RKO (cell line): Measurements from ENCODE around the gene SMIM28.
"Not testable (repeated sequence)": the region's sequence is repeated elsewhere in the genome, so short reads cannot be mapped to it uniquely, and the experiment has no call there.

Experiments used
- DNase-seq: peaks from one replicate; pipeline ENCODE4 v3.0.0-alpha.2; 2016; ENCODE audit warnings: low spot score

SMIM28 gene

DNA sequence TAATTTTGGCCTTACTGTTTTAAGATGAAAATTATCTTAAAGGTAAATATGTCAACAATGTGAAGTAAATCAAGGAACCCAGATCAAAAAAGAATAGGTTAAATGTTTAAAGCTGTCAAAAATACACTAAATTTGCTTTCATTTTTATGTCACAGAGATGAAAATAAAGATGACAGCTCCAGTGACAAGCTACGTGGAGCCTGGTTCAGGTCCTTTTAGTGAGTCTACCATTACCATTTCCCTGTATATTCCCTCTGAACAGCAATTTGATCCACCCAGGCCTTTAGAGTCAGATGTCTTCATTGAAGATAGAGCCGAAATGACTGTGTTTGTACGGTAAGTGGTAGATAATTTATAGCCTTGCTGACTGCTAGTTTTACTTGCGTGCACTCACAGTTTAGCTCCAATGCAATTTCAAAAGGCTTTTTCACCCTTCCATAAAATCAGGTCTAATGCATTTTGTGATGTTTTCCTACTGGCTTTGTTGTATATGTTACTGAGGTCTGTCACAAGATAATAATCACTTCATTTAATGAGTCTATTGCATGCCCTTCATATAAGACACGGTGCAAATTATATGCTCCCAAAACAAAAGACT, 28.2 kb downstream of the SMIM28 start:
- DNase-seq: no peak

DNA sequence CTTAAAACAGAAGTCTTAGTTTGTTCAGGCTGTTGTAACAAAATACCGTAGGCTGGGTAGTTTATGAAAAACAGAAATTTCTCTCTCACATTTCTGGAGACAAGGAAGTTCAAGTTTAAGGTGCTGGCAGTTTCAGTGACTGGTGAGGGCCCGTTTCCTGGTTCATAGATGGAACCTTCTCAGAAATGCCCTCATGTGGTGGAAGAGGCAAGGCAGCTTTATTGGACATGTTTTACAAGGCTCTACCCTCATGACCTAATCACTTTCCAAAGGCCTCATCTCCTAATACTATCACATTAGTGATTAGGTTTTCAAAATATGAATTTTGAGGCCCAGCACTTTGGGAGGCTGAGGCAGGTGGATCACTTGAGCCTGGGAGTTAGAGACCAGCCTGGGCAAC, 28.7 kb downstream of the SMIM28 start:
- DNase-seq: peak; percentile 36

DNA sequence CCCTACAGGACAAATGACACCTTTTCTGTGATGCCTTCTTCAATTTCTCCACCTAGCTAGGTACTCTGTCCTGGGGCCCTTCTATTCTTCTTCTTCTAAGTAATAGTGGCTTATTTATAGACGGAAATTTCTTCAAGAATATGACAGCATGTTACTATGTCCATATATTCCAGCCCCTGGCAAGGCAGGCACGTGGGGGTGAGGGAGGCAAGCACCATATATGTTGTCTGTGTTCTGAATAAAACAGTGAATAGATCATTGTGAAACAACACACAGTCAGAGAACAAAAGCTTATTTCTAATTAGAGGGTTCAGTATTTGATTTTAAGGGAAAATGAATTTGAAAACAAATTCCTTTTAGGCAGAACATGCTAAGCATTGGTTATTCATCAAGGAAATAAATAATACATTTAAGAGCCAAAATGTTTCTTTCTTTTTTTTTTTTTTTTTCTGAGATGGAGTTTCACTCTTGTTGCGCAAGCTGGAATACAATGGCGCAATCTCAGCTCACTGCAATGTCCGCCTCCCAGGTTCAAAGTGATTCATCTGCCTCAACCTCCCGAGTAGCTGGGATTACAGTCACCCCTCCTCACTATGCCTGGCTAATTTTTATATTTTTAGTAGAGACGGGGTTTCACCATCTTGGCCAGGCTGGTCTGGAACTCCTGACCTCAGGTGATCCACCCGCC, 32.5 kb downstream of the SMIM28 start:
- DNase-seq: no peak

GRCh38 chr6:138410972-138411880, 33.5 kb downstream of the SMIM28 start:
- DNase-seq: peak; percentile 72

DNA sequence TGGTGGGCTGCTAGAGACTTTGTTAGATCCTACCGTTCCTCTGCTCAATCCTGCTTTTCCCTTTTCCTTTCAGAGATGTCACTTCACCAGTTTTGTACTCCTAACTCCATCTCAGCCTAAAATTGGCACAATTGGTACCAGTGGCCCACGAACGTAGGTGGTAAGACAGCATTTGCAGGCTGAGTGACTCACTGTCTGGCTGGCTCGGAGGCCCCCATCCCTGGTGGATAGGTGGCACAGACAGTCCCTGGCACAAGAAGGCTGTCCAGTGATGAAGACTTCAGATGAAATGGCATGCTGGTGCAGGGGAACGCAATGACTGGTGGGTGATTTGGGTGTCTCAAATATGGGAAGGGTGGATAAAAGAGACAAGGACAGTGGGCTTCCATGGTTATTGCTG, 37.4 kb downstream of the SMIM28 start:
- no peak for DNase-seq

DNA sequence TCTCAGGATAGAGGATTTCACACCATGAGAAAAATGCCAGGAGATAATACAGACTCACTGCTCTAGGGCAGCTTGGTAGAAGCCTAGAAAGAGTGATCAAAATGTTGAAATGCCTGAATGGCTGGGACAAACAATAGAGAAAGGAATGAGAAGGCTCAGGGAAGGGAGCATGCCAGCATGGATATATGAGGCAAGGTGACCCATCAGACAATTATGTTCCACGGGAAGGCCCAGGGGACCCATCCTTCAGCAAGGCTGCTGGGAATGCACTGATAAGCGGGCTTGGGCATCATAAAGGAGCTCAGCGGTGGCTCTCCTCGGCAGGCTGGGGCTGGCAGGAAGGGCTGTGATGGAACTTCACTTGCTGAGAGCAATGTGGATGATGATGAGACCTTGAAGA, 38.5 kb downstream of the SMIM28 start:
- DNase-seq: no peak

DNA sequence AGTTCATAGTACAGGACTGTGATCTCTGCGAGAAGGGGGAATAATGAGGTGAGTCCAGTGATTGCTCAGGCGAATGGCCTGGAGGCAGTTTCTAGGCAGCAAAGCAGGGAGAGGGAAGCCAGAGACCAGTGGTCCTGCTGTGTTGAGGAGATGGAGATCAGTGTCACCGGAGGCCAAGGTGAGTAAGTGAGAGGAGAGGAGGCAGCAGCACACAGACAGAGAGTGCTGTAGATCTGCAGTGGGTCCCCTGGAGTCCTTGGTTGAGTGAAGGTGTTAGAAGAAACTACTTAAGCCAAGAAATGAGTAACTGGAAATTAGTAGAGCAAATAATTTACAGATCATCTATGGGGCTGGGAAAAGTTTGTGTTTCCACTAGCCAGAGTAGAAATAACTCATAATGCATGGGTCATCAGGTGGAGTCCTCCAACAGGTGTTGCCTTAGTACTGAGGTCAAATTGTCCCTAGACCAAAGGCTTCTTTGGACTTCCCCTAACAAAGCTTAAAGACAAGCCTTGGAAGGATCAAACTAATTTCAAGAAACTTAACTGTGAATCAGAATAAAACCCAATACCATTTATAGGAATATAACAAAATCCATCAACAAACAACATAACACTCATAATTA, 39.9 kb downstream of the SMIM28 start:
- no peak for DNase-seq

DNA sequence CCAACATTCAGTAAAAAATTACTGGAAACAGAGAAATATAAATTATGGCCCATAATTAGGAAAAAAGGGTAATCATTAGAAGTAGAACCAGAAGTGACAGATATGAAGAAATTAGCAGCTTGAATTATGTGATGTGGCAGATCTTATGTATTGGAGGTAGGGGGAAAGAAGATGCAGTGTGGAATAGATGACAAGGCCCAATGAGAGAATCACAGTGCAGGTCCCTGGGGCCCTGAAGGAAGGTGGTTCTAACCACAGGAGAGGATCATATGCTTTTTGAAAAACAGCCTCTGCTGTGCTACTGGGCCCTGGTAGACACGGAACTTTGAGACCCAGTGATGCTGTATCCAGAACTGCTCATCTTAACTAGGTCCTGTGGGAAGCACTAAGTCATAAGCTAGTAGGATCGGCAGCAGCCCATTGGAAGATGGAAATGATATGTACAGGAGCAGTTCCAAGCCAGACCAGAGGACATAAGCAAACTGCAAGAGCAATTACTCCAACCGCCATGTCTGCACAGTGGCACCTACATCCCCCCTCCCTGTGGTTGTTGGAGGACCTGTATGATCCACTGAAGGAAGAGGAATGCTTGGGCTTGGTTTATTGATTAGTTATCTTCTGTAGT, 40.5 kb downstream of the SMIM28 start:
- DNase-seq: no peak

DNA sequence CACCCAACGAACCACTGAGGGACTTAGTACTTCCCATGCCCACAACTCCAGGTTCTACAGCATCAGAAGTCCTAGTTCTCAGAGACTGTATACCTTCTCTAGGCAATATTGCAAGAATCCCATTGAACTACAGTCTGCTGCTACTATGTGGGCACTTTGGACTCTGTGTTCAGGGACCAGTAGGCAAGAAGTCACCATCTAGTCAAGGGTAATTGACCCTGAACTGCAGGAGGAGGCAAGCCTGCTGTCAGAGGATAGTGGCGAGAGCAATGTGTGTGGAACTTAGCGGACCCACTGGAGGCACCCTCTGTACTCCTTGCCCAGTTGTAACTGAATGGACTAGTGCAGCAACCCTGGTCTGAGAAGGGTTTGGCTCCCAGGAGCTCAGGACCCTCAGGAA, 42.1 kb downstream of the SMIM28 start:
- DNase-seq: no peak

DNA sequence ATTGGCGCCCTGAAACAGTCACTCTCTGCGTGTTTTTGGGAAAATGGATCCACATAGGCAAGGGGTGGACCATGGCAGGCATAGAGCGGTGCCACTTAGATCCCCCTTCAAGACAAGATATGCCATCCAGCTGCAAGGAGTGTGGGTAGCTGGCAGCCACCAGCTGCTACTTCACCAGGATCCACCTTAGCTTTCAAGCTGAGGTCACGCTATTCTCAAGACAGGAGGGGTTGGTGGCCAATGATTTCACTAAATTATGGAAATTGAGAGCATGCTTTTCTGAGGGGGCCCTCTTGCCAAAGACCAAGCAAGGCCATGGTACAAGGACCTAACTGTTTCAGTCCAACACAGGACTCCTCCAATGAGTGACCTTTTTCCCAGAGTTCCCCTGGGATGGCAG, 42.7 kb downstream of the SMIM28 start:
- DNase-seq: no peak

DNA sequence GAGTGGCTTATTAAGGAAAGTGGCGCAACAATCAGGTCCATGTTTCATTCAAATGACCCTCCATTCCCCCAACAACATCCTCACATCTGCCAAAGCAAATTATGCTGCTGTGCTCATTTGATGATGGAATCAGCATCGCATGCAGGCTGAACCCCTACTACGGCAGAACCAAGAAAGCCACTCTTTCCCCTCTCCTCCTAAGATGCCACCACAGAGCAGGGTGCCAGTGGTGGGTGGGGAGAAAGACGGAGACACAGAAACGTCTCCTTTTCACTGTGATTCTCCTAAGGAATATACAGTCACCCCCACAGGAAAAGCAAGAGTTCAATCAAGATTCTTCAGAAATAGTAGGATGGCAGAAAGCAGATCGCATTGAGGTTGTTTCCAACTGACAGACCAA, 43.4 kb downstream of the SMIM28 start:
- no peak for DNase-seq

DNA sequence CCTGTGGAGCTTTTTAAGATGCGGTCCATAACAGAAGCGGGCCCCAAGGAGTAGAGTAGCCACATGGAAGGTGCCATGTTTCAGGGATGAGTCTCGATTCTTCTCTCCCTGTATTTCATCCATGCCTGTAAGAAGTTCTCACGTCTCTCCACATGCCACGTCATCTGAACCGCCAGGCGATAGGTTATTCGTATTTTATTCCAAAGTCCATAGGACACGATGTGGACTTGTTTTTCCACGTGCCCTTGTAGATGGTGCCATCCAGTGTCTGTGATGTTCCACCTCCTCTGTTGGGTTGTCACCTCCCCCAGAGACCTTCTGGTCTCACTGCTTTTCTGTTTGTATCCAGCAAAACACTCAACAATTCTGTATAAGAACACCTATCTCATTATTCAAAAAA, 43.9 kb downstream of the SMIM28 start:
- no peak for DNase-seq

DNA sequence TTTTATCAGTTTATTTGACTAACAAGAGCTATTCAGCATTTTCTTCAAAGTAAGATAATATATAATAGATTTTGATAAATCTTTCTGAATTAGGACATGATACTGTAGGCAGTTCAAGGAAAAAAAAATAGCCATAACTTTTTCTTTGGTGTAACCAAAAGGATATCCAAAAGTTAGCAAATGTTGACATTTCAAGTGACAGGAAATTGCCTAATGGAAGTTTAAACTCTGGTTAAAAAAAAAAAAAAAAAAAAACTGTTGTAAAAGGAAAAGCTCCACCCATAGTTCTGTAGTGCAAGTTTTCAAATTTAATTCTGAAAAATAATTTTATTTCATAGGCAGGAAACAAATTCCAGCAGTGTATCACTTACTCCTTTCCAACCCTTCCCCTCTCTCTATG, 45.2 kb downstream of the SMIM28 start:
- DNase-seq: no peak

DNA sequence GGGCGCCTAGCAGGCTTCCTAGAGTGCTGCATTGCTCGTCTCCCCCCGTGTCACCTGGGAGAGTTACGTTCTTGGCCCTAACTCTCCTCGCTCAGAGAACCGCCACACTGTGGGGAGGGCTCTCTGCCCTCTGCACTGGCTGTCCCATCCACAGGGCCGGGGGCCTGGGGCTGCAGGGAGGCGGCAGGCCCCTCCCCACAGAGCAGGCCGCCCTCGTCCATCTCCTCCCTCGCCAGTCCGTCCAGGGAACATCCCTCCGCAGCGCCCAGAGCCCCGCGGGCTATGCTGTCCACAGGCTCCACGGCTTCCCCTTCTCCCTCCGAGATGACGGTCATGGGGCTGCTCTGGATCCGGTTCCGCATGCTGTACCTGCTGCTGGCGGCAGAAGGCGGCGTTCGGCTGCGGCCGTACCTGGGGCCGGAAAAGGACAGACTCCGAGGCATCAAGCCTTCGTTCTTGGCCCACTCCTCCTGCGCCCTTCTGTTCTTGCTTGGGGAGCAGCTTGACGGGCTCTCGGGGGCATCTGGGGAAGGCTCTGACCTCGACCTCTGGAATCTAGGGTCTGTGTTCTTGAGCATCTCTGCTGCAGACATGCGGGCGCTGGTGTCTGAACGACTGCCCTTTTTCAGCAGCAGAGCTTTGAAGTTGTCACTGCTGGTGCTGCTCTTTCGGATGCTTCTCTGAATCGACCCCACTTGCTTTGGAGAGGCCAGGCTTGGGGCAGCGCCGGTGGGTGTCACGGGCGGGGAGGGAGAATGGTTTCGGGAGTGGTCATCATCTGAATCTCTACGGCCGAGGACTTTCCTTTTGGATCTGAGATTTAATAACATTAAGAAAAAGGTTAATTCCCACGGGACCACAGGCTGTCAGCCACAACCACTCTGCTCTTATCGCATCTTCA, 46.5 kb downstream of the SMIM28 start:
- DNase-seq: no peak

DNA sequence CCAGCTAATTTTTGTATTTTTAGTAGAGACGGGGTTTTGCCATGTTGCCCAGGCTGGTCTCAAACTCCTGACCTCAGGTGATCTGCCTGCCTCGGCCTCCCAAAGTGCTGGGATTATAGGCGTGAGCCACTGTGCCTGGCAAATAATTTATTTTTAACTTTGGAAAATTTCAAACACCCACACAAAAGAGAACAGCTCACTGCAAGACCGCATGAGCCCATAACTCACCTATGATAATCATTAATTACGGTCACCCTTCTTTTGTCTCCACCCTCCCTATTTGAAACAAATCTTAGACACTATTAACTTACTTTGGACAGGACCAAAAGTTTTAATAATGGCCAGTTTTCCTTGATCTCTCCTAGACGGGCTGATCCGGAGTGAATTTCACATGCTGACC, 47.6 kb downstream of the SMIM28 start:
- DNase-seq: not testable (repeated sequence)

DNA sequence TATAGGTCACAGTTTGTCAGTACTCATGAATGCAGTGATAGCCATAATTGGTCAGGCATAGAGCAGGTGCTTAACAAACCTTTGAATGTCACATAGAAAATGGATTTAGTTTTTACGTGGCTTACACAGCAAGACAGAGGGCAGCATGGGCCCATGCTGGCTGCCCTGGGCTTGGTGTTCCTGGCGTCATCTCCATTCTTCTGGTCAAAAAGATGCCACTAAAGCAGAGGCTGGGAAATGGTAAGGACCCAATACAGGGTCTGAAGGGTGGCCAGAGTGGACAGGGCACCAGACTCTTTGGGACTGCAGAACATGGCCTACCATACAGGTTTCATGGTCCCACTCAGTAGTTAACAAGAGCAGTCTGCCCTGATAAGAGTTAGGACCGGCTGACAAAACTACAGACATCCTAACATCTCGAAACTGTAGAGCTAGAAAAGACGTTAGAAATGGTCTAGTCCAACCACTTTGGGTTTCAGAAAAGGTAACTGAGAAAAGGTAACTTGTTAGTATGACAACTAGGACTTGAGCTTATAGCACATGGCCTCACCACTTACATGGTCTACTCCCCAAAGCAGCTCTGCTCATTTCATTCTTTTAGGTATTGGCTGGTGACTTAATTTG, 48.9 kb downstream of the SMIM28 start:
- no peak for DNase-seq

- DNase-seq: no peak
These were observed 50.0 kb downstream of the SMIM28 start for GRCh38 chr6:138427701-138428100.

GRCh38 chr6:138428944-138429598, 51.4 kb downstream of the SMIM28 start:
- peak; percentile 69 for DNase-seq

DNA sequence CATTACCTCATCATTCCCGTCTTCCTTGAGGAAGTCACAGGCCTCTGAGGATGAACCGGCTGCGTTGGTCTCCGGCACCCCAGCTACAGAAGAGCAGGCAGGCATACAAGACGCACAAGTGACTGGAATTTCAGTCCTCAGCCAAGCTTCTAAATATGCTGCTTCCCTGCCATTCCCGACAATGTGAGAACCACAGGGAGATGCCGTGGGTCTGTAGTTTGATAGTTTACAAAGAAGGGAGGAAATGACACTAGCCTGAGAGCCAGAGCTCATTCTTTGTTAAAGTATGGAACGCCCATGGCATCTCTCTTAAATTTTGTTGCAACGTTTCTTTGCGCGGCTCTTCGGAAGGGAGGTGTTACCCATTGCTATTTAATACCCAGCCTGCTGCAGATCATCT, 52.1 kb downstream of the SMIM28 start:
- no peak for DNase-seq
